Endothelial cell of umbilical vein (primary cell): ENCODE results near the gene TMEM43. TPM values are rescaled to one million over a fixed set of nuclear protein-coding genes. Genes with fewer than 3 reads are reported as not detected.

Source experiments
- BruUV-seq: library from RNA; stranded (reverse); fragments of 400-500 nt; replicated peaks from 2 replicates; lab custom pipeline; 2021; lab: Mats Ljungman, UMichigan
- CTCF ChIA-PET: fragments of 300-600, 350-600 bp; sonication (Branson Sonifier 250); formaldehyde crosslinking; loops from one replicate; lab custom pipeline; 2021; ENCODE audit warnings: antibody characterized with exemption, inconsistent platforms; lab: Charles Lee
- POLR2A ChIA-PET: fragments of 300-600, 350-600 bp; sonication (Branson Sonifier 250); formaldehyde crosslinking; loops from one replicate; lab custom pipeline; 2021; ENCODE audit warnings: antibody characterized with exemption, inconsistent platforms; lab: Charles Lee
- DNase-seq: peaks from one replicate; pipeline ENCODE4 v3.0.0-alpha.2; 2011; ENCODE audit warnings: low read depth, low spot score
- FAIRE-seq: peaks from 2 replicates; lab custom pipeline; 2011; peaks lifted over from hg19 to GRCh38; lab: Jason Lieb, UNC
- H2AFZ ChIP-seq: 2 replicates; pipeline ENCODE4 v1.6.0; 2012; ENCODE audit warnings: low read depth, low read length, control low read depth, inconsistent platforms
- H3K27ac ChIP-seq: 2 replicates; pipeline ENCODE4 v1.5.1; 2011; ENCODE audit warnings: low read depth, mild to moderate bottlenecking, control low read depth, low read length, moderate library complexity; ENCODE audit not compliant: insufficient read depth
- H3K27me3 ChIP-seq, 2 experiments: 2 replicates each; pipeline versions ENCODE4 v1.6.0 to v1.6.1; 2011; ENCODE audit warnings: low read length in 2 of 2, mixed read lengths in 1 of 2; ENCODE audit not compliant: control insufficient read depth in 2 of 2, insufficient read depth in 2 of 2
- H3K36me3 ChIP-seq, 2 experiments: 2 replicates in 1 of 2; 3 replicates in 1 of 2; pipeline ENCODE4 v1.5.1; 2011; ENCODE audit warnings: low read length in 2 of 2, mild to moderate bottlenecking in 1 of 2, moderate library complexity in 1 of 2; ENCODE audit not compliant: control insufficient read depth in 2 of 2, insufficient read depth in 2 of 2; ENCODE audit errors: extremely low read depth in 1 of 2
- H3K4me1 ChIP-seq: 3 replicates; pipeline ENCODE4 v1.5.1; 2011; ENCODE audit warnings: mild to moderate bottlenecking, low read length; ENCODE audit not compliant: control insufficient read depth, insufficient read depth; ENCODE audit errors: extremely low read depth
- H3K4me2 ChIP-seq: 2 replicates; pipeline ENCODE4 v1.6.1; 2011; ENCODE audit warnings: low read length, control low read depth, mixed read lengths; ENCODE audit not compliant: insufficient read depth
- H3K4me3 ChIP-seq, 3 experiments: fragments of 200-600 bp in 1 of 3; sonication (generic), shearing (Covaris generic) in 1 of 3; replicated peaks in 1 of 3; 2 replicates each; pipeline ENCODE4 v1.5.1; 2011 to 2016; ENCODE audit warnings: control low read depth in 3 of 3, low read length in 3 of 3, mild to moderate bottlenecking in 2 of 3, inconsistent platforms in 1 of 3, low read depth in 1 of 3, moderate library complexity in 1 of 3; ENCODE audit not compliant: insufficient read depth in 1 of 3
- H3K79me2 ChIP-seq: 2 replicates; pipeline ENCODE4 v1.6.0; 2012; ENCODE audit warnings: low read length, inconsistent platforms; ENCODE audit not compliant: control insufficient read depth, insufficient read depth
- H3K9ac ChIP-seq: replicated peaks from 2 replicates; pipeline ENCODE3; 2011; ENCODE audit warnings: low read length, control low read depth; ENCODE audit not compliant: insufficient read depth; ENCODE audit errors: extremely low read depth
- H3K9me1 ChIP-seq: replicated peaks from 3 replicates; pipeline ENCODE4 v1.6.0; 2011; ENCODE audit warnings: mild to moderate bottlenecking, low read length; ENCODE audit not compliant: control insufficient read depth, insufficient read depth; ENCODE audit errors: extremely low read depth
- H3K9me3 ChIP-seq: replicated peaks from 2 replicates; pipeline ENCODE4 v1.5.1; 2012; ENCODE audit warnings: low read length, inconsistent platforms; ENCODE audit not compliant: control insufficient read depth, insufficient read depth
- H4K20me1 ChIP-seq: replicated peaks from 2 replicates; pipeline ENCODE3; 2011; ENCODE audit warnings: mild to moderate bottlenecking, low read length; ENCODE audit not compliant: control insufficient read depth, insufficient read depth; ENCODE audit errors: extremely low read depth
- CTCF ChIP-seq, 2 donors: IDR thresholded peaks; 1 replicate in 1 of 2; 2 replicates in 1 of 2; pipeline ENCODE4 v1.5.1; 2011; ENCODE audit warnings: low read length in 2 of 2, mild to moderate bottlenecking in 2 of 2, moderate library complexity in 2 of 2, control low read depth in 1 of 2, inconsistent platforms in 1 of 2, low read depth in 1 of 2; ENCODE audit not compliant: insufficient read depth in 1 of 2; ENCODE audit errors: extremely low read depth in 1 of 2
- EZH2 ChIP-seq: IDR thresholded peaks from 2 replicates; pipeline ENCODE4 v1.6.1; 2012; ENCODE audit warnings: borderline replicate concordance, low read depth, mild to moderate bottlenecking, moderate library complexity, low read length, inconsistent platforms; ENCODE audit not compliant: severe bottlenecking
- FOS ChIP-seq: IDR thresholded peaks from 2 replicates; pipeline ENCODE4 v1.6.1; 2011; ENCODE audit warnings: mild to moderate bottlenecking, low read length, moderate library complexity, borderline replicate concordance; ENCODE audit not compliant: insufficient read depth
- GATA2 ChIP-seq: IDR thresholded peaks from 2 replicates; pipeline ENCODE4 v1.7.0; 2011; ENCODE audit warnings: low read depth, mild to moderate bottlenecking, moderate library complexity, mixed read lengths, low read length; ENCODE audit not compliant: insufficient read length, insufficient read depth
- JUN ChIP-seq: IDR thresholded peaks from 2 replicates; pipeline ENCODE4 v1.6.1; 2011; ENCODE audit warnings: borderline replicate concordance, low read depth; ENCODE audit not compliant: insufficient read length, insufficient read depth
- MAX ChIP-seq: IDR thresholded peaks from 2 replicates; pipeline ENCODE4 v1.6.1; 2011; ENCODE audit not compliant: insufficient read depth, insufficient read length
- MYC ChIP-seq: IDR thresholded peaks from one replicate; pipeline ENCODE4 v1.6.1; 2011; ENCODE audit warnings: mild to moderate bottlenecking, low read depth, low read length
- POLR2A ChIP-seq: IDR thresholded peaks from 2 replicates; pipeline ENCODE4 v1.6.1; 2012; ENCODE audit warnings: low read depth, mild to moderate bottlenecking, control low read depth, low read length
- POLR2AphosphoS5 ChIP-seq: IDR thresholded peaks from 2 replicates; pipeline ENCODE4 v1.6.1; 2012; ENCODE audit warnings: low read depth, mild to moderate bottlenecking, control low read depth, low read length, moderate library complexity; ENCODE audit not compliant: insufficient read depth
- dilution Hi-C: fragments of 300-500 bp; cut with MboI; formaldehyde crosslinking; loops from one replicate; pipeline ENCODE4 v1.15.0; 2019; ENCODE audit warnings: low sequenced_read_pairs; ENCODE audit not compliant: extremely low pct_ligation_motif_present
- intact Hi-C: fragments of 100-400 bp; cut with micrococcal nuclease; formaldehyde crosslinking; loops from one replicate; pipeline ENCODE4 v1.10.0; 2022
- polyA plus RNA-seq, 4 experiments: library from polyadenylated mRNA; depleted of rRNA in 3 of 4; stranded (reverse) in 3 of 4; unstranded in 1 of 4; fragments of >200 nt; gene quantifications; 2 replicates each; pipeline versions ENCODE4 v1.2.1 to v1.2.3, GENCODE V29; 2011 to 2012; ENCODE audit warnings: missing spikeins in 1 of 4
- total RNA-seq: library from RNA; stranded (reverse); gene quantifications from 2 replicates; pipeline ENCODE4 v1.2.3, GENCODE V29; 2021

The TMEM43 gene
- total and polyA plus RNA-seq, 2 donors (not counting 3 experiments of a cell fraction or from before 2014, with no cell fraction given), result 80.6 to 119 TPM

DNA sequence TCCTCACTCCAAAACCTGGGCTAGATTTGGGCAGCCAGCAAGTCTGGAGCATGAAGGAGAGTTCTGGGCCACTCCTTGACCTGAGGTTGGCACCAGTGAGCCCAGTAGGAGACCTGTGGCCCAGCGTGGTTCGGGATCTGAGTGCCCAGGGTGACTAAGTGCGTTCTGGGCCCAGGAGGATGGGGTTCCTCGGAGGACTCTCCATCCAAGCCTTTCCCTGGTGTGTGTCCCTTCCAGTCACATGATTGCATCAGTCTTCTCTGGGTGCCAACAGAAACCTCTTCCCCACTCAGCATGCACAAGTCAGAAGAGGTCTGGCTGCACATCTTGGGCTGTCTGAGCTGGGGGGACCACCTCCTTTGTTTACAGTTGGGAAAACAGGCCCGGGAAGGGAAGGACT, 14.9 kb downstream of the TMEM43 start:
- Histone ChIP-seq H3K79me2 (no peaks in the 10 kb centered on the region), H3K27ac (no peak overlapping the region), H3K9ac (no peak overlapping the region), H4K20me1 (no peaks in the 10 kb centered on the region), H3K36me3 (peaks cover 0 to 41% of the 10 kb centered on the region in 2 experiments), H3K4me3 (no peak overlapping the region), H3K9me1 (no peaks in the 10 kb centered on the region), H3K4me1 (peaks cover 30% of the 10 kb centered on the region), H3K4me2 (no peak overlapping the region), H2AFZ (no peak overlapping the region), H3K27me3 (no peaks in the 10 kb centered on the region), H3K9me3 (no peaks in the 10 kb centered on the region)
- dilution Hi-C loops, result no loop called here
- CTCF ChIA-PET, result no interaction called here
- DNase-seq, result no peak
- intact Hi-C loops, result loop anchor here (5.0 to 10.0 kb wide), 4 partner anchors 265 to 1923 kb away; partner anchors contain the start of genes NR2C2 and SLC6A6
- POLR2A ChIA-PET, result no interaction called here
- no peak for TF ChIP-seq MYC
- no peak for TF ChIP-seq EZH2
- no peak for TF ChIP-seq MAX
- no peak for FAIRE-seq
- no TSS peak for BruUV-seq

GRCh38 chr3:14140668-14141067, 15.8 kb downstream of the TMEM43 start:
- POLR2A ChIA-PET, result interaction anchor here (2.9 kb wide), 1 partner anchor 15 kb away, joined by 11 read pairs; the partner anchor contains the start of genes CHCHD4 and TMEM43
- Histone ChIP-seq H3K36me3 (peaks cover 0 to 33% of the 10 kb centered on the region in 2 experiments), H4K20me1 (no peaks in the 10 kb centered on the region), H3K4me1 (peaks cover 39% of the 10 kb centered on the region), H3K4me3 (no peak overlapping the region), H3K79me2 (no peaks in the 10 kb centered on the region), H3K9ac (no peak overlapping the region), H3K9me3 (no peaks in the 10 kb centered on the region), H3K4me2 (no peak overlapping the region), H3K9me1 (no peaks in the 10 kb centered on the region), H3K27ac (no peak overlapping the region), H2AFZ (no peak overlapping the region), H3K27me3 (no peaks in the 10 kb centered on the region)
- intact Hi-C loops, result loop anchor here (5.0 to 10.0 kb wide), 4 partner anchors 264 to 1922 kb away; partner anchors contain the start of genes NR2C2 and SLC6A6
- TF ChIP-seq MAX, result no peak
- no peak for TF ChIP-seq EZH2
- TF ChIP-seq FOS, result no peak
- no peak for TF ChIP-seq GATA2
- no peak for TF ChIP-seq CTCF (IDR thresholded peaks at IDR 0.05; ENCODE audit: extremely low read depth in 1 of 2, insufficient read depth in 1 of 2, low read depth in 1 of 2, low read length in 2 of 2)
- no peak for TF ChIP-seq POLR2AphosphoS5
- no peak for TF ChIP-seq POLR2A
- no peak for TF ChIP-seq MYC
- no peak for TF ChIP-seq JUN
- CTCF ChIA-PET, result no interaction called here
- no peak for FAIRE-seq
- dilution Hi-C loops, result no loop called here
- no peak for DNase-seq
- no TSS peak for BruUV-seq
